NCI-H187 treated with DMSO at 0.1 percent for 48 hours (cell line): ENCODE results near the gene NELFB.
"Not testable (repeated sequence)": the region's sequence is repeated elsewhere in the genome, so short reads cannot be mapped to it uniquely, and the experiment has no call there.

Experiments
- DNase-seq: peaks from one replicate; lab custom pipeline; 2025; lab: John Stamatoyannopoulos, UW

Gene NELFB

GRCh38 chr9:137234758-137235423 is 20.2 kb upstream of the NELFB start:
- DNase-seq, result no peak

DNA sequence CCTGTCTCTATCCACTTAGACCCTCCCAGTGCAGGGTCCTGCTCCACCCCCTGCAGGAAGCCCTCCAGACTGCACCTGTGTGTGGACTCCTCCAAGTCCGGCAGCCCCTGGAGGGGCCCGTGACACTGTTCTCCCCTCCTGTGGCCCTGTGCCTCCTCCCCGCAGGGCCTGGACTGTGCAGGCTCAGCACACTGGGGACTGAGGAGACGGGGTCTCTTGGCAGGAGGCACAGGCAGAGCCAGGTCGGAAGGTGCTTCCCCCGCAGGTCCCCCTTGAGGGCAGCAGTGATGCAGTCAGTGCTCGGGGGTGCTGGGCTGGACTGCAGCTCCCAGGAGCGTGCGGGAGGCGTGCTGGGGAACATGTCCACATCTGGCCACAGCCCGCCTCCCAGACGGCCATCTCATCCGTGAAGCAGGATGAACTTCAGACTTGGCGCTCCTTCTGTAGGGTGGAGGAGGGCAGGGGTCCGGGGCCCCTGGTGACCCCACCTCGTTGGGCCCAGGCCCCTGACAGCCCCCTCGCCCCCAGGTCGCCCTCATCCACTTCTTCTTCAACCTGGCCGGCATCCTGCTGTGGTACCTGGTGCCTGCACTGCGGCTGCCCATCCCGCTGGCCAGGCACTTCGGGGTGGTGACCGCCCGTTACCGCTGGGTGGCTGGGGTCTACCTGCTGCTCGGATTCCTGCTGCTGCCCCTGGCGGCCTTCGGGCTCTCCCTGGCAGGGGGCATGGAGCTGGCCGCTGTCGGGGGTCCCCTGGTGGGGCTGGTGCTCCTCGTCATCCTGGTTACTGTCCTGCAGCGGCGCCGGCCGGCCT is 19.5 kb upstream of the NELFB start:
- no peak for DNase-seq

- no peak for DNase-seq
Measured at GRCh38 chr9:137236238-137236935, 18.7 kb upstream of the NELFB start.

DNA sequence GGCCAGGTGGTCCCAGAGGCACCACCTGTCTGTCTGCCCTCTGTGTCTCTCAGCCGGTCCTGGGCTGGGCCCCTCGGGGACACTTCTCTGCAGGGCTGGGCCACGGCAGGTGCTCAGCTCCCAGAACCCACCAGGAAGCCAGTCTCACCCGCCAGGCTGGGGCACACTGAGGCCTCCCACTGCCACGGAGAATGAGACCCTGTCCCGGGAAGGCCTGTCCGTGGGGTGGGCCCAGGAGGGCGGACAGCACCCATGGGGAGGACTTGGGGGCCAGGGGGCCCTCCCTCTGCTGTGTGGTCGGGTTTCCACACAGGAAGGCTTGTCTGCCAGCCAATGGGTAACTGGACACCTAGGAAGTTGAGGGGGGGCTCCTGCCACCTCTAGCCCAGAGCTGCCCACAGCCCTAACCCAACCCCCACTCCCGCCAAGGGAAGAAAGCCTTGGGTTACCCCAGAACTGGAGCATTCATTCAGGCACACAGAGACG is 18.1 kb upstream of the NELFB start:
- DNase-seq, result no peak

- peak; percentile 7 for DNase-seq
Measured at GRCh38 chr9:137237759-137238726, 17.1 kb upstream of the NELFB start.

- DNase-seq, result not testable (repeated sequence)
Measured at GRCh38 chr9:137239541-137240200, 15.5 kb upstream of the NELFB start.

DNA sequence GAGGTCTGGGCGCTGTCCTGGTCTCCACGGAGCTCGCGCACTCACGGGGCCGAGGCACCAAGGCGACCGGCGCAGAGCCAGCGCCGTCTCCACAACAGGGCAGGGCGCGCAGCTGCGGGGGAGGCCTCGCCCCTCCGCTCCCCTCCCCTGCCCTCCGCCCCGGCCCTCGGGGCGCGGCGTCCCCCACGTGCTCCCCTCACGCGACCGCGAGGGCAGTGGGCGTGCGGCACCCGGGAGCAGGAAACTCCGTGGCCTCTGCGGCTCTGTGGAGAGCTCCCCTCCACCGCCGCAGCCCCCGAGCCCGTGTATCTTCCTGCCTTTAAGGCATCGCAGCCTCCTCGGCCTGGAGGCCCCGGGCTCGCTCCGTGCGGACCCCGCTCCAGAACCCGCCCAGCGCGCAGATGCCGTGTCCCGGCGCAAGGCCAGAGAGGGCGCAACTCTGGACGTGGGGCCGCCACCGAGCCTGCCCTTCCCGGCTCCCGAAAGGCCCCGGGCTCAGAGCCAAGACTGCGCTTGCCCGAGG is 14.7 kb upstream of the NELFB start:
- no peak for DNase-seq

DNA sequence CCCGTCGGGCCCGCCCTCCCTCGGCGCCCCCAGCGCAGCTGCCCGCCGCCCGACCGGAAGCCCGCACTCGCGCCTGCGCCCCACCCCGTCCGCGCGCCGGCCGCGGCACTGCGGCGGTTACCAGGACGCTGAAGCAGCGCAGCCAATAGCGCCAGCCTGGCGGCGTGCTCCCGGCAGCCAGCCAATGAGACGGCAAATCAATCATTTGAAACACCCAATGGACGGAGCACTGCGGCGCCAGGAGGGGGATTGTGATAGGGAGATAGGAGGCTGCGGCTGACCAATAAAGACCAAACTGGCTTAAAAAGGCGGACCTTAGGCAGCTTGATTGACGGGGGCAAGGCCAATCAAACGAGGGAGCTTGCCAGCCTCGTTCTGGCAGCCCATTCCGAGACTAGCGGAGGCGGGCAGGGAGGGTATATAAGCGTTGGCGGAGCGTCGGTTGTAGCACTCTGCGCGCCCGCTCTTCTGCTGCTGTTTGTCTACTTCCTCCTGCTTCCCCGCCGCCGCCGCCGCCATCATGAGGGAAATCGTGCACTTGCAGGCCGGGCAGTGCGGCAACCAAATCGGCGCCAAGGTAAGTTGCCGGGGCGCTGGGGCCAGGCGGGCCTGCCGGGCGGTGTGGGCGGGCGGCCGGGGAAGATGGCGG is 14.2 kb upstream of the NELFB start, which contains the start of gene TUBB4B:
Gene TUBB4B, plus strand, starts transcription at position 447 of the 649 bp plus-strand sequence. Its CDS starts 74 bp downstream, at position 521.
- peak; percentile 87 for DNase-seq

- DNase-seq, result no peak
Measured at GRCh38 chr9:137241490-137242268, 13.4 kb upstream of the NELFB start.

DNA sequence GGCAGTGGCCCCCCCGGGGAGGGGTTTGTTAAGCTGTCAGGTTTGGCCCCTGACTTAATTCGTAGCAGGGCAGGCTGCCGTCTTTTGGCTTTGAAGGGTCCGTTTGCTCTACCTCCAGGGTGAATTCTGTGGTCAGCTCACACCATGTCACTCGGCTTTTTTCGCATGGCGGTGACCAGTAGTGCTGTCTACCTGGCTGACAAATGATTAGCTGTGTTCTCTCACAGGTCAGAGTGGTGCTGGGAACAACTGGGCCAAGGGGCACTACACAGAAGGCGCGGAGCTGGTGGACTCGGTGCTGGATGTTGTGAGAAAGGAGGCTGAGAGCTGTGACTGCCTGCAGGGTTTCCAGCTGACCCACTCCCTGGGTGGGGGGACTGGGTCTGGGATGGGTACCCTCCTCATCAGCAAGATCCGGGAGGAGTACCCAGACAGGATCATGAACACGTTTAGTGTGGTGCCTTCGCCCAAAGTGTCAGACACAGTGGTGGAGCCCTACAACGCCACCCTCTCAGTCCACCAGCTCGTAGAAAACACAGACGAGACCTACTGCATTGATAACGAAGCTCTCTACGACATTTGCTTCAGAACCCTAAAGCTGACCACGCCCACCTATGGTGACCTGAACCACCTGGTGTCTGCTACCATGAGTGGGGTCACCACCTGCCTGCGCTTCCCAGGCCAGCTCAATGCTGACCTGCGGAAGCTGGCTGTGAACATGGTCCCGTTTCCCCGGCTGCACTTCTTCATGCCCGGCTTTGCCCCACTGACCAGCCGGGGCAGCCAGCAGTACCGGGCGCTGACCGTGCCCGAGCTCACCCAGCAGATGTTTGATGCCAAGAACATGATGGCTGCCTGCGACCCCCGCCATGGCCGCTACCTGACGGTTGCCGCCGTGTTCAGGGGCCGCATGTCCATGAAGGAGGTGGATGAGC is 12.6 kb upstream of the NELFB start:
- DNase-seq, result no peak

- DNase-seq, result not testable (repeated sequence)
Measured at GRCh38 chr9:137243266-137243625, 11.9 kb upstream of the NELFB start.

DNA sequence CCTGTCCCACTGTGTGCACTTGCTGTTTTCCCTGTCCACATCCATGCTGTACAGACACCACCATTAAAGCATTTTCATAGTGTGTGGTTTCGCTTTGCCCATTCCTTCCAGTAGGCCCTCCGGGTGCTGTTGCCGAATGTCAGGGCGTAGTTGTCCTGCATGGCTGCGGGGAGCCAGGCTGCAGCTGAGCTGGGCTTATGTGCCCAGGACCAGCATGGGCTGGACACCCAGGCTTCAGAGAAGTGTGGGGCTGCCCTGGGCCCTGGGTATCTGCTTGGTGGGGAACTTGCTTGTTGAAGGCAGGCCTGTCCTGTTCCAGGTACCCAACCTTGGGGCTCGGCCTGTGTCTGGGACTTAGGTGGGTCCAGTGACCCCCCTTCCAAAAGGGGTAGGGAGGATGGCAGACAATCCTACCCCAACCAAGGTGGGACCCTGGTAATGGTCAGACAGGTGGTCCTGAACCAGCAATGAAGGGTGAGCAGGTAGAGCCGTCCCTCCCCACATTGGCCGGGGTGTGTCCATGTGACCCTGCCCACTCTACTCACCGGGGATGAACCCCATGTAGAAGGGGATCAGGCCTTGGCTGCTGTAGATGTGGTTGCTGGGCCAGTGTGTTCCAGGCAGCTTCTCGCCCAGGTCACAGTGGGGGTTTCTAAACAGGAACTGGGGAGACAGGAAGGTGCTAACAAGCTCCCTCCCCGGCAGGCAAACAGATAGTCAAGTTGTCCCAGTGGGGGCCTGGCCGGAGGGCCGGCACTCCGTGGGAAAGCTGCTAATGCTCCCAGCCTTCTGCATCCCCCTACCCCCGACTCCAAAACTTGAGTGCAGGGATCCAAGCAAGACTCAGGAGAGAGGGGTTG is 11.3 kb upstream of the NELFB start:
- DNase-seq, result no peak

DNA sequence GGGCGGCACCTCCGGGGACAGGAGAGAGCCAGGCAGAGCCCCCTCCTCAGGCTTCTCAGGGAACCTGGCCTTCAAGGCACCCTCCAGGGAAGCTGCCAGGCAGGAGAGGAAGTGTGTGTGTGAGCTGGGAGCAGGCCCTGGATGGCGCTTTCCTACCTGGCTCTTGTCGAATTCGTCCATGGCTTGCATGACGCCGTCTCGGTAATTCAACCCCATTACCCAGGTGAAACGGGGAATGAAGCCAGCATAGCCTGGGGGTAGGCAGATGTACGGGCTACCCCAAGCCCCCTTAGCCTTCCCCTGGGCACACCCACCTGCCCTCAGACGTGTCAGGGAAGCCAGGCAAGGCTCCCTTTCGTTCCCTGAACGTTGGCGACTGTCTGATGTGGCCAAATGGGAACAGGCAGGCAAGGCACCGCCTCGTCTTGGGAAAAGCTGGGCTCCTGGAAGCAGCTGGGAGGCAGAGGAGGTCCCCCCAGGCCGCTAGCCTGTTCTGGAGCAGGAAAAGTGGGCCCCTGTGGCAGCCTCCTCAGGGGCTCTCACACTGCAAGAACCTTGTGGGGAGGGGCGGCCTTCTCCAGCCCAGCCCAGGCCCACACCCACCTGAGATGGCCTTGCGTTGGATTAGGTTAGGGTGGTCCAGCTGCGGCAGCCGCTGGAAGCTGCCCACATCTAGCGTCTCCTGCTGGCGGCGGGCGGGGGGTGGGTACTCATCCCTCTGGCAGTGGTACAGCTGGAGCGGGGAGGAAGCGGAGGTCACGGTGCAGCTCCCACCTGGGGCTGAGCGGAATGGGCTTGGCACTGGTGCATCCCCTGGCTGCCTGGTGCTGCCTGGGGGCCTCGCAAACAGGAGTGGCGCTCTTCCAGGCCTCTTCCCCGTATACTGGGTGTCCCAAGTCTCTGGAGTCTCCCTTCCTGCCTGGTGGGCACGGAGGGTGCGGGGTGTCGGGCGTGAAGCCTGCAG is 10.4 kb upstream of the NELFB start:
- DNase-seq, result no peak

DNA sequence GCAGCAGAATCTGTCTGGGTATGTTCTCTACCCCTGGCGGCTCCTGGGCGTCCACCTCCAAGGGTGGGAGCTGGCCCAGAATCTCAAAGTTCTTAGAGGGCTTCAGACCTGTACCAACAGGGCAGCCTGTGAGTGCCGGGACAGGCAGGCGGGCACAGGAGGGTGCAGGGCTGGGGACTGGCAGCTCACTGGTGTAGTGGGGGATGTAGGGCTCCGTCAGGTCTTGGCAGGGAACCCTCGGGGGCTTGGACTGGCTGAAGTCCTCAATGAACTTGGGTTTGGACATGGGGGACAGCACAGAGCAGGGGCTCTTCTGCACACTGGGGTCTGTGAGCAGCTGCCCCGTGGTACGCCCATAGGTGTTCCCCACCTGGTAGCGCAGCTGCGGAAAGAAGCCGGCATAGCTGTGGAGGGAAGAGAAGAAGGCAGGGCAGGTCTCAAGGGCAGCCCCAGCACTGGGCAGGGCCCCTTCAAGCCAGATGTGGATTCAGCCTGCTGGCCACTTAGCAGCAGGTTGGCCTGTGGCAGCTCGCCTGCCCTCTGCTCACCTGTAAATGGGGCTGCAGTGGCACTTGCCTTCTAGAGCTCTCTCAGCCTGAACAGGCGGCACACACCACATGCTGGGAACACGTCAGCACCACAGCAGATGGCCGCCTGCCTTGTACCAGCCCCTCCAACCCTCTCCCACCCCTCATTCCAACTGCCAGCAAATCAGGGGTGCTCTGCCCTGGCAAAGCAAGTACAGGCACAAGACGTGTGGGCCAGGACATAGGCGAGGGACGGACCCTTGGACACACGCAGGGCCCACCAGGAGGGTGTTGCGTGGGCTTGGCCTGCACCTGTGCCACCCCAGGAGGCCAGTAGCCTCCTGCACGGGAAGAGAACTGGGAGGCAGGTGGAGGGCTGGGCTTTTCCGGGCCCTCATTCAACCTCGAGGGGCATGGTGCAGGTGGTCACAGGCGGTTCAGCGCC is 9.4 kb upstream of the NELFB start:
- DNase-seq, result no peak
